HL-60 (cell line): ENCODE data around the gene CFAP74.

Experiments used
- CTCF ChIP-seq: IDR thresholded peaks from one replicate; pipeline ENCODE4 v1.5.1; 2011; ENCODE audit warnings: low read length, control low read depth, inconsistent platforms; ENCODE audit not compliant: insufficient read depth
- POLR2AphosphoS5 ChIP-seq: IDR thresholded peaks from 2 replicates; pipeline ENCODE4 v1.6.1; 2012; ENCODE audit warnings: low read depth
- REST ChIP-seq: IDR thresholded peaks from 2 replicates; pipeline ENCODE4 v1.6.1; 2012; ENCODE audit warnings: low read depth; ENCODE audit not compliant: insufficient replicate concordance

GRCh38 chr1:2042830-2043773 is 39.5 kb upstream of the CFAP74 start:
- TF ChIP-seq CTCF, result no peak
- no peak for TF ChIP-seq POLR2AphosphoS5
- no peak for TF ChIP-seq REST
